OCI-M2 (cell line): ENCODE results near the gene STAT5B.
"Not testable (repeated sequence)": the region's sequence is repeated elsewhere in the genome, so short reads cannot be mapped to it uniquely, and the experiment has no call there.

Source experiments
- DNase-seq: peaks from one replicate; lab custom pipeline; 2025; ENCODE audit not compliant: unreplicated experiment; lab: John Stamatoyannopoulos, UW

Gene STAT5B

DNA sequence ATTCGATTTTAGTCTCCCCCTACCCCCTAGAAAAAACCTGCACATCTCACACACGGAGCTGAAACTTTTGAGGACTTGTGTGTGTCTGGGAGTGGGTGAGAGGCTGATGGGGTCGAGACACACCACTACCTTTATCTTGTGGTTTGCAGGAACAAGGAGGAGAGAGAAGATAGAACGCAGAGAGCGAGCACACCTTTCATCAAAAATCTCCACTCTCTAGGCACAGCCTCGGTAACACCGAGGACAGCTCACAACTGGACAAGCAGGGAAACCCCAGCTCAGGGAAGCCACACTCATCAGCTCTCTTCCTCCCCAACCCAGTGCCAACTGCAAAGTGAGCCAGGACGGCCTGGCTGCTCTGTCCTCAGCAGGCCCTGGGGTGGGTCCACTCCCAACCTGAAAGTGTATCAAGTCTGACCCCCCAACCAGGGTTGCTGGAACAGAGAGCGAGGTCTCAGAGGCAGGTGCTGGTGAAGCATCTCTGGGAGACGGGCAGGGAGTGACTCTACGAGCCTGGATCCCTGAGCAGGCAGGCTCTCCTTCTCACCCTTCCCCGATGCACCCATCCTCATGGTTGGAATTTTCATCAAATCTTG is 76.7 kb downstream of the STAT5B start:
- no peak for DNase-seq

DNA sequence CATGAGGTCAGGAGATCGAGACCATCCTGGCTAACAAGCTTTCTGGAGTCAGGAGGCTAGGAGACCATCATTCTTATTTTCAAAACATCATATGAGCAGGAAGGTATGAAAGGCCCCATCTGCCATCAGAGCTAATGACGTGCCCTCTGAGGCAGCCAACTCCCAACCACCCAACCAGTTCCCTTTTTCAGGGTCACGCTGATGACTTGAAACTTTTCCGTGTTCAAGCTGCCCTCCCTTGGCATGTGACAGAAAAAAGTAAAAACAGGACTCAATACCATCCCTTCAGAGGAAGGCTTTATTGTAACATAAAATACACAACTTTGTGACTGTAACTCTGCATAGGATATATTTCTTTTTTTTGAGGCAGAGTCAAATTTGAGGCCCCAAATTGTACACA is 77.3 kb downstream of the STAT5B start:
- no peak for DNase-seq

DNA sequence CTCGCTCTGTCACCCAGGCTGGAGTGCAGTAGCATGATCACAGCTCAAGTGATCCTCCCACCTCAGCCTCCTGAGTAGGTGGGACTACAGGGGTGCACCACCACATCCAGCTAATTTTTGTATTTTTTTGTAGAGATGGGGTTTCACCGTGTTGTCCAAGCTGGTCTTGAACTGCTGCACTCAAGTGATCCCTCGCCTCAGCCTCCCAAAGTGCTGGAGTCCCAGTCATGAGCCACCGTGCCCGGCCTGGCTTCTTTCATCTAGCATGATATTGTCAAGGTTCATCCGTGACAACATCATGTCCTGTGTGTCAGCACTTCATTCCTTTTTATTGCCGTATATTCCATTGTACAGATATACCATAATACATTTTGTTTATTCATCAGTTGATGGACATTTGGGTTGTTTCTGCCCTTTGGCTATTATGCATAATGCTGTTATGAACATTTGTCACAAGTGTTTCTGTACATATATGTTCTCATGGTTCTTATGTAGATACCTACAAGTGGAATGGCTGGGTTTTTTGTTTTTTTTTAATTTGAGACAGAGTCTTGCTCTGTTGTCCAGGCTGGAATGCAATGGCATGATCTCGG is 78.5 kb downstream of the STAT5B start:
- no peak for DNase-seq

DNA sequence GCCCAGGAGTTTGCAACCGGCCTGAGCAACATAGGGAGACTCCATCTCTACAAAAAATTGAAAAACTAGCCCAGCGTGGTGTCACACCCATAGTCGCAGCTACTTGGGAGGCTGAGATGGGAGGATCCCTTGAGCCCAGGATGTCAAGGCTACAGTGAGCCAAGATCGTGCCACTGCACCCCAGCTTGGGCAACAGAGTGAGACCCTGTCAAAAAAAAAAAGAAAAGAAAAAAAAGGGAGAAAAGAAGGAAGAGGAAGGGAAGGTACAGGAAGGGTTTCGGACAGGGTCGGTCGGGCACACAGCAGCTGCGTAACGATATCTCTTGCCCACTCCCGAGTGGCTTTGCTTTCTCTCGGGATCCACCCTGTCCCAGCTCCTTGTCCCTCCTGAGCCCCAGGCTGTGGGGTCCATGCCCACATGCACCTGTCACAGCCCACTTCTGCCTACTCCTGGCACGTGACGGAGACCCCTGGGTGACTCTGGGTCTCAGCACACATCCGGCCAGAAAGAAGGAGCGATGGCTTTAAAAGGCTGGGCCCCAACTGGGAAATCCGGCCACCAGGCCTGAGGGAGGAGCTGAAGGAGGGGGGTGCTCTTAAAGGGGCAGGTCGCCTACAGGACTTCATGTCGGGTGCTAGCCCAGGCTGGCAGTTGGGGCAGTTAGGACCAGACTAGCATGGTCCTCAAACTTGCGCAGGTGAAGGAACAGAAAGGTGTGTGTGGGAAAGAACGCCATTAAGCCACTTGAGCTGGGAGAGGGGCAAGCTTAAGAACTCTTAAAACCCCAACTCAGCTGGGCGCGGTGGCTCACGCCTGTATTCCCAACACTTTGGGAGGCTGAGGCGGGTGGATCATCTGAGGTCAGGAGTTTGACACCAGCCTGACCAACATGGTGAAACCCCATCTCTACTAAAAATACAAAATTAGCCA is 82.0 kb downstream of the STAT5B start, which contains the start of gene GHDC:
Gene GHDC, minus strand, starts transcription at position 526 of the 931 bp plus-strand sequence. CDS start 913 bp downstream, outside the sequence.
- DNase-seq, result peak; percentile 32

DNA sequence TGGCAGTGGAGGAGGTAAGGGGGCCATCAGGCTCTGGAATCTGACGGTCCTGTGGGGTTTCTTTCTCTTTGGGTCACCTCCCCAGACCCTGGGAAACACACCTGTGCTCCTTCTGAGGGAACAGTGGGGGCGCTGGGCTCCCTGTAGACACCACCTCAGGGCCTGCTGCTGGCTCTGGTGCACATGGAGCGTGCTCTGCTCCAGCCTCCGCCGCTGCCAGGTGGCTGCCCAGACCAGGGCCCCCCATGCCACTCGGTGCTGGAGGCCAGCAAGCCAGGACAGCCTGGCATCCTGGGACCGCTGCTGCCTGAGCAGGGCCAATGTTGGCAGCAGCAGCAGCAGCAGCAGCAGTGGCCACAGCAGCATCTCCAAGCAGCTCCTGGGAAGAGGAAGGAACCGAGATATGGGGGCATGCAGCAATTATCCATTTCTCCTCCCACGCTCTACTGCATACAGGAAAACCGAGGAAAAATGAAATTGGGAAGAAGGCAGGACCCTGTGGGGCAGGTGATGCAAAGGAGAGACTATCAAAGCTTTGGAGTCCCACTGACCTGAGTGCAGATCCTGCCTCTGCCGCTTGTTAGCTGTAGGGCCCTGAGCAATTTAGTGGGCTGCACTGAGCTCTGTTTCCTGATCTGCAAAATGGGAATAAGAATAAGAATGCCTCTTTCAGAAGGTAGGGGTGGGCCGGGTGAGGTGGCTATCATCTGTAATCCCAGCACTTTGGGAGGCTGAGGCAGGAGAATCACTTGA is 82.8 kb downstream of the STAT5B start:
- DNase-seq, result no peak

DNA sequence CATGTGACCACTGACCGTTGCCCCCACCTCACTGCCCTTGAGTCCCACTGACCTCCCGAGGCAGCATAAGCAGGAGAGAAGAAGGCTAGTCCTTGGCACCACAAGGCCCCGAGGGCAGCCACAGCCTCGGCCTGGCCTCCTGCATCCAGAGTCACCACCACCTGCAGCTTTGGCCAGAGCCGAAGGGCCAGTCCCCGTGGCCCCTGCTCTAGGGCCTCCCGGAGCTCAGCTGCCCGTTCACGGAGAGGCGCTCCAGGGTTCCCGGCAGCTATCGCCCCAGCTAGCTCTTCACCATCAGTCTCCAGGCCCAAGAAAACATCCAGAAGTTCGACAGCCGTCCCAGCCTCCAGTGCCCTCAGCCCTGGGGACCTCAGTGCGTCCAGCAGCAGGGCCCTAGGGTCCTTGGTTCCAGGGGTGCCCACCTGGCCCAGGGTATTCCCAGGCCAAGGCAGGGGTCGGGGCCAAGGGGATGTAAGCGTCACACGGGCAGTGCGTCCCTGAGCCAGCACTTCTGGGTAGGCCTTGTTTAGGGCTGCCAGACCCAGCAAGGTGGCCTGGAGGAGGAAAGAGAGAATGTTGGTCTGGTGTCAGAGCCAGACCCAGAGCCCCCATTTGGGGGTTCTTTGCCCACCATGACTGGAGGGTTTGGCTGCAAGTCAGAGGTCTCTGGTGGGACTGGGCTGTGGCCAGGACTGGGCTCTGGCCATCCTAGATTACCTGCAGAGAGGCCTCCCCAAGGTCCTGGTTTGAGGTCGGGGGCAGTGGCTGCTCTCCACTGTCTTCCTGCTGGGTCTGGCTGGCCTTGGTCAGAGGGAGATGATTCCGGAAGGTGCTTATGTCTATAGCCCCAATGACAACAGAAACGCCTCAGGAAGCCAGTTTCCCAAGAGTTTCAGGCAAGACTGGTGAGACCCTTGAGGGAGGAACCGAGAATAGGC is 83.7 kb downstream of the STAT5B start:
- no peak for DNase-seq

DNA sequence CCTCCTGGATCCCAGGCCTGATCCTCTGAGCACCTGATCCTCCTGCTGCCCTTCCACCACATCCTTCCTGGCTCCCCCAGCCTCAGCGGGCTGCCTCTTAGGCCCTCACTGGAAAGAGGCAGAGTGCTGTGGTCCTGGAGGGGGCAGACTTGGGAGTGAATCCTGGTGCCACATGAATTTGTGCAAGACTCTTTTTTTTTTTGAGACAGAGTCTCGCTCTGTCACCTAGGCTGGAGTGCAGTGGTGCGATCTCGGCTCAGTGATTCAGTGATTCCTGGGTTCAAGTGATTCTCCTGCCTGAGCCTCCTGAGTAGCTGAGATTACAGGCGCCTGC is 84.9 kb downstream of the STAT5B start:
- DNase-seq, result no peak

DNA sequence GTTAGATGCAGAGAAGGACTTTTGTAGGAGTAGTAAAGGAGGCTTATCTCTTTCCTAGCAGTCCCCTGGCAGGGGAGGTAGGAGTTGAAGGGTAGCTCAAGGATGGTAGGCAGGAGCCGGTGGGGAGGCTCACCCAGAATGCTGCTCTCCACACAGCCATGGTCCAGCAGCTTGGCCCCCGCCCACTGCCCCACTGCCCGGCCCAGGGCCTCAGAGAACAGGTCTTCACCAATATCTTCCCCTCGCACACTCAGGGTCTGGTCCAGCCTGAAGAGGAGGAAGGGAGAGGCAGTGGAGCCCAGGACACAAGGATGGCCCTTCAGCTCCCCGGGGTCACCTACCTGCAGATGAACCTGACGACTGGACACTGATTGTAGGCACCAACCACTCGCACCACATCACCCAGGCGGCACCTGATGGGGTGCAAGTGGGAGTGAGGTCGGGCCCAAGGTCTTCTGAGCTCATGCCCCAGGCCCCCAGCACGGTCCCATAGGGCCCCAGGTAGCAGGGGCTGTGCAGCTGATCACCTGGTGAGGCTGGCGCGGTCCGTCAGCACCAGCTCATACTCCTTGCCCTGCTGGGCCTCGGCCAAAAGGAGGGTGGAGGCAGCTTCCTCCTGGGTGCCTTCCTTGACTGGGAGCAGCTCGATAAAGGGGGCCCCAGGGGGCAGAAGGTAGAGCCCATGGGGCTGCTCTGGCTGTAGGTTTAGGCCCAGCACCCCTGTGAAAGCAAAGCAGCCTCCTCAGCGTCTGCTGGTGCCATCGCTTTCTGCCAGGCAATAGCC is 85.5 kb downstream of the STAT5B start:
- DNase-seq, result no peak

DNA sequence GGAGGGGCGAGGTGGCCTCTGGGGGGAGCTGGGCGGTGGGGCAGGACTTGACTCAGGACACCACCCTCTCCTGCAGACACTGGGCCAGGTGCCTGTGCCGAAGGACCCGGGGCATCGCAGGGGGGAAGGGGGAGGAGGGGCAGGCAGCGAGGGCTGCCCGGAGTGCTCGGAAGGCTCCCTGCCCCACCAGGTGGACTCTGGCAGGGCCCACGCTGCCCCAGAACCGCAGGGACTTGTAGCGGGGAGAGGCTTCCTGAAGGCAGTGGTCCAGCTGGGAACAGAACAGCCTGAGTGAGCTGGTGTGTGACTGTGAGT is 86.6 kb downstream of the STAT5B start:
- no peak for DNase-seq

DNA sequence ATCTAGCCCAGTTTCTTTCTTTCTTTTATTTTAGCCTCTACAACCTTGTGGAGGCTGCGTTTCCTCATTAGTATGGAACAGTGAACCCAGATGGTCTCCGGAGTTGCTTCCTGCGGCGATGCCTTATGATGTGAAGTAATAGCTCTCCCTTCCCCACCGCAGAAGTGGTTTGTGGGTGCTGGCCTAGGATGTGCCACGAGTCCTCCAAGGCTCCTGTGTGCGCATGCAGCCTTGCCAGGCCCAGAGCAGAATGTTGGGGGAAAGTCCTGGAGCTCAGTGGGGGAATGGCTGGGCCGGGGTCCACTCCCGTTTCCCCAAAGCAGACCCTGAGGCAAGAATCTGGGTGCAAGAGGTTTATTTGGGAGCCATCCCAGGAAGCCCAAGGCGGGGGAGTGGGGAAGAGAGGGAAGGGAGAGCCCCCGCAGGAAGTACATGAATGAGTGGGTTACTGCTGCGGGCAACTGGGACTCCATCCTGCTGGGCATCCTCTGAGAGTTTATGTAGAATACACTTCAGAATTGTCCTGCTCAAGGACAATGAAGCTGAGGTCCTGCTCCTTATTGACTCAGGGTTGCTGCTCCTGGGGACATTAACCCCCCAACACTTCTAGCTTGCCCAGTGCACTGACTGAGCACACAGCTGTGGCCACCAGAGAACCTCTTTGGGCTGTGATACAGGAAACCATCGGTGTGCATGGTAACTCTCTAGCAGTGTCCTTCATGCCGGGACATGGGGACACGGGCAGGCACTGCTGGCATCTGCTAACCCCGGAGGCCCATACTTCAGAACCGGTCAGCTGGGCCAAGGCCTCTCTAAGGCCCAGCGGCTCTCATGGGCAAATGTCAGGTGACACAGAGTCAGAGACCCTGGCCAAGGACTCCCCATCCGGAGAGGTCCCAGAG is 87.2 kb downstream of the STAT5B start:
- DNase-seq, result no peak

DNA sequence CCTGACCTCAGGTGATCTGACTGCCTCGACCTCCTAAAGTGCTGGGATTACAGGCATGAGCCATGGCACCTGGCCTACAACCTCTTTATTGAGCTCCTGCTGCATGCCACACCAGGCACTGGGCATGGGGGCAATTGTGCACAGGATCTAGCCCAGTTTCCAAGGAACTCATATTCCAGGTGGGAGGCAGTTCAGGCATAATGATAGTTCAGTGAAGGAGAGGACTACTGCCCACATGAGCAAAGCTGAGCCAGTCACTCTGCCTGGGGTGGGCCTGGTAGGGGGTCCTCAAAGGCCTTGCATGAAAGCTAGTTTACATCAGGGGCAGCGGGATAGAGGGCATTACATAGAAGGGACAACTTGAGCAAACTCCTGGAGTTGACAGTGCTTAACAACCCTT is 88.4 kb downstream of the STAT5B start:
- no peak for DNase-seq

DNA sequence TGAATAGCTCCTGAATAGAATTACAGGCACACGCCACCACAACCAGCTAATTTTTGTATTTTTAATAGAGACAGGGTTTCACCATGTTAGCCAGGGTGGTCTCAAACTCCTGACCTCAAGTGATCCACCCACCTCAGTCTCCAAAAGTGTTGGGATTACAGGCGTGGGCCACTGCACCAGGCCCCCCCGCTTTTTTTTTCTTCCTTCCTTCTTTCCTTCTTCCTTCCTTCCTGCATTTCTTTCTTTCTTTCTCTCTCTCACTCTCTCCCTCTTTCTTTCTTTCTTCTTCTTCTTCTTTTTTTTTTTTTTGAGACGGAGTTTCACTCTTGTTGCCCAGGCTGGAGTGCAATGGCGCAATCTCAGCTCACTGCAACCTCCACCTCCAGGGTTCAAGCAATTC is 90.0 kb downstream of the STAT5B start:
- not testable (repeated sequence) for DNase-seq

DNA sequence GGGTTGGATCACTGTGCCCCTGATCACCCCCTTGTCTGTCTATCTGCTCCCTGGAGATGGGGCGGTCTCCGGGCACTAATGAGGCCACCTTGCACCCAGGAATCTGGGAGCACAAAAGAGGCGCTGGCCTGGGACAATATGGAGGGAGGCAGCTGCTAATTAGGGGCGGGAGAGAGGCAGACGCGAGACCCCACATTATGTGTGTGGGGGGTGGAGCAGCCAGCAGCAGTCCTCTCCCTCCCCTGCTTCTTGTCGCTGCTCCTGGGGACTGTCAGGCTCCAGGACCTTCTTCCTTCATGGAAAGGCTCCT is 90.6 kb downstream of the STAT5B start:
- DNase-seq, result no peak

DNA sequence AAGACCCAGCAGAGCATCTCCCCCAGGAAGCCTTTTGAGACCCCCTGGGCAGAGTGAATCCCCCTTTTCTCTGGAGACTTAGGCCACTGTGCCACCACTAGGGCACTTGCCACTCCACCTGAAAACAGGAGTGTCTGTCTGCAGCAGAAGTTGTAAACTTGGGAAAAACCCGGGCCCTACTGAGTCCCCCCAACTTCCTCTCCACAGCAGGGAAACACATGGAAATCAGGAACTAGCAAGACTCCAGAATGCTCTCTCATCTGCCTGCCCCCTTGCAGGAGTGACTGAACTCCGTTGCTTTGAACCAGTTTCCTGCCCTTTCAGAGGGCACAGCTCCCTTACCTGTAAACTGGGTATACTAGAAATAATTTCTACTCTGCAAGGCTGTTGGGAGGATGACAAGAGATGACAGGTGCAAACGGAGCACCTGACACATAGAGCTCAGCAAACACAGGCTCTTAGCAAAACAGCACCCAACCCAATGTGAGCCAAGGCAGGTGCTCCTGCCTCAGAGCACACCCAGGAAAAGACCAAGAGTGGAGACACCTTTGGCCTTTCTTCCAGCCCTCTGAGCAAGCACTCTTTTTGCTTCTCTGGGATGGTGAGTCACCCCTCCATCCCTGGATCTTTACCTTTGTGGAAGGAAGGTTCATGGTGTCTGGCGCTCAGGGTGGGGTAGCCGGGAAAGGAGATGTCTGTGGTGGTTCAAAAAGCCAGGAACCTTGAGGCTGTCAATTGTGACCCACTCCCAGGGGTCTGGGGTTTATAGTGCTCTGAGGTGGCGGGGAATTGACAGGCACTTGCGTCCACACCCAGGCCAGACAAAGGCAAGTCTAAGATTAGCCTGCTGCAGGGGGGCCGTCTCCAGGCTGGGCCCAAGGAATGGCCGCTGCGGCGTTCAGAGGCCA is 91.2 kb downstream of the STAT5B start, which contains the start of gene HCRT:
Gene HCRT, minus strand, starts transcription at position 740 of the 908 bp plus-strand sequence. Its CDS starts 87 bp downstream, at position 653.
- no peak for DNase-seq

DNA sequence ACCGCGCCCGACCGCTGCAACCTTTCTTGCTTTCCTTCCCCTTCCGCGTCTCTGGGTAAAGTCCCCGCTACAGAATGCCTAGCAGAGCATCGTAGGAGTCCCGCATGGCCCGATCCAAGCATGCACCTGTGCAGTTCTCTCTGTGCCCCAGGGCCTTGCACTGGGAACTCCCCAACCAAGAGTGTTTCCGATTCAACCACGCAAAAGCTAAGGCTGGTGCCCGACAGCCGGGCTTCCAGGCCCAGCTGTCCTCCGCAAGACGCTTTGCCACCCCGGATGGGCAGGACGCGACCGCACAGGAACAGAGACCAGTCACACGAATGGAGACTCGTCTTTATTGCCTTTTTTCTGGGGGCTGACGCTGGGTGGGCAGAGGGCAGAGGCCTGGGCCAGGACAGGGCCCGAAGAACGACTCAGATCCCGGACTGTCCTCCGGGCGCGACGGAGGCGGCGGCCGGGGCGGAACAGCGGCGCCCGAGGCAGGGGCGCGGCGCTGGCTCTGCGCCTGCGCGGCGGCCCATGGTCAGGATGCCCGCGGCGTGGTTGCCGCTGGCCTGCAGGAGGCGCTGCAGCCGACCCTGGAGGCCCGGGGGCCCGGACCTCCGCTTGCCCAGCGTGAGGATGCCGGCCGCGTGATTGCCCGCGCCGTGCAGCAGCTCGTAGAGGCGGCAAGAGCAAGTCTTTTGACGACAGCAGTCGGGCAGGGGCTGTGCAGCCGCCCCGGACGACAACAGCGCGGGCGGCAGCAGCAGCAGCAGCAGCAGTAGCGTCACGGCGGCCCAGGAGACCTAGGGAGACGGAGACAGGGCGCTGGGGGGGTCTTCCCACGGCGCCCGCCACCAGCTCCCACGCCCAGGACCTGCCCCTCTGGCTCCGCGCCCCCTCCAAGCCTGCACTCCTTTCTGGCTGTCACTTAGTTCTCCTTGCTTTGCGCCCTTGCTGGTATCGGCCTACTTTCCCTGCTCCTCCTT is 92.2 kb downstream of the STAT5B start:
- DNase-seq, result no peak

DNA sequence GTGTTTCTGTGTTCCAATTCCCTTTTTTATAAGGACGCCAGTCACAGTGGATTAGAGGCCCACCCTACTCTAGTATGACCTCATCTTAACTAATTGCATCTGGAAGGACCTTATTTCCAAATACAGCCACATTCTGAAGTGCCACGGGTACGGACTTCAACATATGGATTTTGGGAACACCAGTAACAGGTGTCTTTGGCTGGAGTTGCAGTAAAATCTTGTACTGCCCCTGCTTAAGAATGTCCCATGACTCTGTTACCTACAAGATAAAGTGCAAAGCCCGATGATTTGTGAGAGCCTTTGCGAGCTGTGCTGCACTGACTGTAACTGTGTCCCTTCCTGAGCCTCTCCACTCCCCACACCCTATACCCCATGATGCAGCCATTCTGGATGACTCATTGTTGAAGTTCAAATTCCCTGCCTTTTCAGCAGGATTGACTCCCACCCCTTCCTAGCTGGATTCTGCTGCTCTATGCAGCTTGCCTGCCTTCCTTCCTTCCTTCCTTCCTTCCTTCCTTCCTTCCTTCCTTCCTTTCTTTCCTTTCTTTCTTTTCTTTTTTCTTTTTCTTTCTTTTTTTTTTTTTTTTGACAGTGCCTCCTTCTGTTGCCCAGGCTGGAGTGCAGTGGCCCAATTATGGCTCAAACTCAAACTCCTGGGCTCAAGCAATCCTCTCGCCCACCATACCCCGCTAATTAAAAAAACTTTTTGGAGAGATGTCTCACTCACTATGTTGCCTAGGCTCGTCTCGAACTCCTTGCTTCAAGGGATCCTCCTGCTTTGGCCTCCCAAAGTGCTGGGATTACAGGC is 93.1 kb downstream of the STAT5B start:
- no peak for DNase-seq
